Duodenal mucosa (tissue), 2 donors: Measurements from ENCODE around the gene DOK7.

Source experiments
- H3K27ac ChIP-seq: one replicate; pipeline ENCODE4 v1.7.0; 2013; ENCODE audit warnings: low read depth, low read length
- H3K27me3 ChIP-seq, 2 donors: one replicate each; pipeline ENCODE4 v1.7.0; 2013; ENCODE audit warnings: low read length in 2 of 2, control low read depth in 1 of 2; ENCODE audit not compliant: insufficient read depth in 2 of 2, control insufficient read depth in 1 of 2
- H3K36me3 ChIP-seq, 2 donors: one replicate each; pipeline ENCODE4 v1.7.0; 2013; ENCODE audit warnings: low read length in 2 of 2, control low read depth in 1 of 2; ENCODE audit not compliant: insufficient read depth in 2 of 2, control insufficient read depth in 1 of 2
- H3K4me1 ChIP-seq, 2 donors: one replicate each; pipeline ENCODE4 v1.7.0; 2013; ENCODE audit warnings: low read length in 2 of 2, control low read depth in 1 of 2; ENCODE audit not compliant: insufficient read depth in 2 of 2, control insufficient read depth in 1 of 2
- H3K4me3 ChIP-seq, 2 donors: one replicate each; pipeline ENCODE4 v1.7.0; 2013; ENCODE audit warnings: low read length in 2 of 2, low read depth in 1 of 2
- H3K9ac ChIP-seq, 2 donors: one replicate each; pipeline ENCODE4 v1.7.0; 2013; ENCODE audit warnings: low read length in 2 of 2, low read depth in 1 of 2
- H3K9me3 ChIP-seq, 2 donors: one replicate each; pipeline ENCODE4 v1.7.0; 2013; ENCODE audit warnings: low read length in 2 of 2, control low read depth in 1 of 2; ENCODE audit not compliant: control insufficient read depth in 1 of 2

Gene DOK7

DNA sequence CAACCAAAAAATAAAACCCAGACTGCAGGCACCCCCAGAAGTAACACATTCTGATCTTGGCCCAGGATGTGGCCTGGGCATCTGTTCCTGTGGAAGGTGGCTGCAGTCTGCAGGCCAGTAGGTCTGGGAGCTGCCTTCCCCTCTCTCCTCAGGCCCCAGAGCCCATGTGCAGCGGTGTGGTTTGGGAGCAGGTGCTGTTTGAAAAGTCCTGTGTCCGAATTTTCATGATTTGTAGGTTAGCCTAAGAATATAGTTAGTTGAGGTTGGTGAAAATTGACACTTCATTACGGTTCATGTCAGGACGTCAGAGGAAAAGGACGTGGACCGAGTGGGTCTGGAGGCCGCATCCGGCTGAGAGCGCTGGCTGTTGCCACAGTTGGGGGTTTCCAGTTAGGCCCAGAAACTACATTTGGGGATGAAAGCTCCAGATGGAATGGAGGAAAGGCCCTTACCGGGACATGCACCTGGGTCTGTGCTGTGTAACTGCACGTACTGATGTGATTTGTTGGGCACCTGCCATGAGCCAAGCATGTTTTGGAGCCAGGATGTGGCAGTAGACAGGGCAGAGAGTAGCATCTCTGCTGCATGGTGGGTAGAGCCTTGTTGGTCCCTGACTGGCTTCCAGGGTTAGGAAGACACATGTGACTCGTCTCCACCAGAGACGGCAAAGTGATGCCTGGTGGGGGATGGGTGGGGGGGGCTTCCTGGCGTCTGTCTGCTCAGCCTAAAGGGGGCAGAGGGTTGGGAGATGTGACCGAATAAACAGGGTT is 43.1 kb upstream of the DOK7 start:
- Histone ChIP-seq H3K9ac (no peak overlapping the region), H3K36me3 (peaks cover 0 to 38% of the 10 kb centered on the region in 2 donors), H3K27ac (no peak overlapping the region), H3K9me3 (no peaks in the 10 kb centered on the region), H3K4me1 (no peaks in the 10 kb centered on the region), H3K4me3 (no peak overlapping the region), H3K27me3 (no peaks in the 10 kb centered on the region)

DNA sequence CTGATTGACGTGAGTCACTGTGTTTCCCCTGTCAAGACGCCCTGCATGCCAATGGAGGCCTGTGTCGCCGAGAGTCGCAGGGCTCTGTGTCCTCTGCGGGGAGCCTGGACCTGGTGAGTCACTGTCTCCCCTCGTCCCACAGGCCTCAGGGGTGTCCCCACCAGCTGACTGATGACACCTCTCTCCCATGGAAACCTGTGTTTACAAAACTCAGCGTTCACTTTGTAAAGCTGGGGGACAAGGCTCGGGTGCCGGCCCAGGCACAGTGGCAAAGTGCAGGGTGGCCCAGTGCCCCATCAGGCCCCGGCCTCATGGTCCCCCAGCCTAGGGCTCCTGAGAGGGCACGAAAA is 42.5 kb upstream of the DOK7 start:
- Histone ChIP-seq H3K9ac (no peak overlapping the region), H3K27ac (no peak overlapping the region), H3K9me3 (no peaks in the 10 kb centered on the region), H3K4me1 (no peaks in the 10 kb centered on the region), H3K27me3 (no peaks in the 10 kb centered on the region), H3K36me3 (peaks cover 0 to 38% of the 10 kb centered on the region in 2 donors), H3K4me3 (no peak overlapping the region)

DNA sequence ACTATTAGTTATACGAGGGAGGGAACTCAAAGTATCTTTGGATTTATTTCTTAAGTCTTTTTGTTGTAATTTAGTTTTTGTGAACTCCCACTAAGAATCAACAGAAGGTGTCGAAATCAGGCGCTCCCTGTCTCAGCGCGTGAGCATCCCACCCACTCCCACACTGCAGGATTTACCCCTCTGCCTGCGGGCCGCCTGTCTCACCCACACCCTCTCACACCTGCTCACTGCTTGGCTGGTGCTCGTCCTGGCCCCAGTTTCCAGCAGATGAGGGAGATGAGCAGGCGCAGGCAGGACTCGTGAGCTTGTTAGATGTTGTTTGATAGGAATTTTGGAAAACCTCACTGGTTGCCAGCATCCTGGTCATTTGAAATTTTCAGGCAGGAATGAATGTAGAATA is 42.1 kb upstream of the DOK7 start:
- peaks cover 0 to 36% of the 10 kb centered on the region in 2 donors for H3K36me3 ChIP-seq
- H3K9ac ChIP-seq, result no peak overlapping the region
- H3K27ac ChIP-seq, result no peak overlapping the region
- H3K4me1 ChIP-seq, result no peaks in the 10 kb centered on the region
- H3K27me3 ChIP-seq, result no peaks in the 10 kb centered on the region
- no peaks in the 10 kb centered on the region for H3K9me3 ChIP-seq
- H3K4me3 ChIP-seq, result no peak overlapping the region

DNA sequence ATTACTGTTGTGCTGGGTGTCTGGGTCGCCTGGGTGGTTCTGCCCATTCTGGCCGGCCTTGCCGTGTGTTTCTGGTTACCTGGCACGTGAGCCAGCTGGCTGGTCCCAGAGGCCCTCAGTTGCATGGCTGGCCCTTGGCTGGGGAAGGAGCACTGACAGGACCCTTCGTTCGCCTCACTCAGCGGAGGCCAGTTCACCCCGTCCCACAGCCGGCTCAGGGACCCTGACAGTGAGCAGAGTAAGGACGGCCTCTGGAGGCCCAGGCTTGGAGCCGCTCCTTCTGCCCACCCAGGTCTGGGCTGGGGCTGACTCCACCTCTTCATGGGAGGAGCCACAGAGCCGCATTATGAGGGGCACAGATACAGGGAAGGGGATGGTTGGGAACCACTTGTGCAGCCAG is 41.6 kb upstream of the DOK7 start:
- H3K27ac ChIP-seq, result no peak overlapping the region
- H3K36me3 ChIP-seq, result peaks cover 0 to 31% of the 10 kb centered on the region in 2 donors
- H3K27me3 ChIP-seq, result no peaks in the 10 kb centered on the region
- no peaks in the 10 kb centered on the region for H3K4me1 ChIP-seq
- H3K9me3 ChIP-seq, result no peaks in the 10 kb centered on the region
- no peak overlapping the region for H3K9ac ChIP-seq
- H3K4me3 ChIP-seq, result no peak overlapping the region

DNA sequence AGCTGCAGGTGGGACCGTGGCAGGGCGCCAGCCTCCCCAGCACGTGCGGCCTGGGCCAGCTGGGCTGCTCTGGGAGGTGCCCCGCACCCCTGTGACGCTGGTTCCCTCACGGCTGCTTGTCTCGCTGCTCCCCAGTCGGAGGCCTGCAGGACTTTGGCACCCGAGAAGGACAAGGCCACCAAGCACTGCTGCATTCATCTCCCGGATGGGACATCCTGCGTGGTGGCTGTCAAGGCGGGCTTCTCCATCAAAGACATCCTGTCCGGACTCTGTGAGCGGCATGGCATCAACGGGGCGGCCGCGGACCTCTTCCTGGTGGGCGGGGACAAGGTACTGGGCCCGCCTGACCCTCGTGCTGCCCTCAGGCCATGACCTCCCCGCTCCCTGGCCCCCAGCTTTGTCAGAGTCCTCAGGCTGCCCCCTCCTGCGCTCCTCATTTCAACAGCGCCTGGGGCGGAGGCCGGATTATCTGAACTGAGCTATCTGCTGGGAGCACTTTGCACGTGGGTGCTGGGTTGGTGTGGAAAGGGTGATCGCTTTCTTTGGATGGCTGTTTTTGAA is 40.8 kb upstream of the DOK7 start:
- H3K9me3 ChIP-seq, result no peaks in the 10 kb centered on the region
- H3K9ac ChIP-seq, result no peak overlapping the region
- H3K27me3 ChIP-seq, result no peaks in the 10 kb centered on the region
- no peaks in the 10 kb centered on the region for H3K4me1 ChIP-seq
- no peak overlapping the region for H3K27ac ChIP-seq
- H3K4me3 ChIP-seq, result no peak overlapping the region
- H3K36me3 ChIP-seq, result peaks cover 0 to 23% of the 10 kb centered on the region in 2 donors

DNA sequence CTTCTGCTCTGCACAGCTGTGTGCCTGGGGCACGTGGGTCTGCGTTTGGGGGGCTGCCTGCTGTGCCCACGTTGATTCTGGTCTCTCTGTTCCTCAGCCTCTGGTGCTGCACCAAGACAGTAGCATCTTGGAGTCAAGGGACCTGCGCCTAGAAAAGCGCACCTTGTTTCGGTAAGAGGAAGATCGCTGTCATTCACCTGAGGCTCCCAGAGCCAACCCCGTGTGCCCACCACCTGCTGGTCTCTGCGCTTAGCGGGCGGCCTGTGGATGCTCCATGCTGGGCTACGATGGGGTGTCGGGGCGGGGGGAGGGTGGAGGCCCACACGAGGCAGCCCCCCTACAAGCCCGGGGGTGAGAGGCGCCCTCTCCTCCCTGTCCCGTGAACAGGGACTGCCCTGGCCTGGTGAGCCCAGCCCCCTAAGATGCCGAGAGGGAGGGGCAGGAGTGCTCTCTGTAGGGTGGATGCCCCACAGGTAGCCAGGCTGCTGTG is 40.3 kb upstream of the DOK7 start:
- H3K36me3 ChIP-seq, result peaks cover 0 to 18% of the 10 kb centered on the region in 2 donors
- H3K9me3 ChIP-seq, result no peaks in the 10 kb centered on the region
- no peak overlapping the region for H3K4me3 ChIP-seq
- H3K27ac ChIP-seq, result no peak overlapping the region
- H3K27me3 ChIP-seq, result no peaks in the 10 kb centered on the region
- H3K9ac ChIP-seq, result no peak overlapping the region
- no peaks in the 10 kb centered on the region for H3K4me1 ChIP-seq

DNA sequence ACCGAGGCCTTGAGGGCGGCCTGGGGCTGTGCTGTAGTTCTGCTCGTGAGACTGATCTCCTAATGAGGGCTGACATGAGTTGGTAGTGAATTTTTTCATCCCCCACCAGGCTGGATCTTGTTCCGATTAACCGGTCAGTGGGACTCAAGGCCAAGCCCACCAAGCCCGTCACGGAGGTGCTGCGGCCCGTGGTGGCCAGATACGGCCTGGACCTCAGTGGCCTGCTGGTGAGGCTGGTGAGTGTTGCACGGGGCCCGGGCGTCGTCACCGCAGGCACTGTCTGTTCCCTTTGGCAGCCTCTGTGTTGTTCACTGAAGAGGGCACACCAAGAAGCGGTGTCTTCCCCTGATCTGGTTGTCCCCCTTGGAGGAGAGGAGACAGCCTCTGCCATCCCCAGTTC is 39.7 kb upstream of the DOK7 start:
- Histone ChIP-seq H3K36me3 (peaks cover 0 to 18% of the 10 kb centered on the region in 2 donors), H3K27ac (no peak overlapping the region)

DNA sequence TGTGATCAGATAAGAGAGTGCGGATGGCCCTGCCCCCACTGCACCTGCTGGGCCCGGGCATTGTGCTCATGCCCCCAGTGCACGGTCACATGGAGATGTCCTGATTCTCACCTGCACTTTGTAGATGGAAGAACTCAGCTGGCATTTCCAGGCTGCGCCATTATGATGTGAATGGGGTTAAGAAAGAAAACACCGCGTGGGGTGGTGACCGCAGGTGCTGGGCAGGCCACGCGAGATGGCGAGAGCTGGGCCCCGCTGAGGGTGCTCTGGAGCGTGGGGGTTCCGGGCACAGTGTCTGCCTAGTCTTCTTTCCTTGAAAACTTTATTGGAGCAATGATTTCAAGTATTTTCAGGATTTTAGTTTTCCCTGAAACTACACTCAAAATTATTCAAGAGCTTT is 39.2 kb upstream of the DOK7 start:
- Histone ChIP-seq H3K36me3 (peaks cover 0 to 22% of the 10 kb centered on the region in 2 donors), H3K27me3 (no peaks in the 10 kb centered on the region), H3K9ac (no peak overlapping the region), H3K9me3 (no peaks in the 10 kb centered on the region), H3K27ac (no peak overlapping the region), H3K4me3 (no peak overlapping the region), H3K4me1 (no peaks in the 10 kb centered on the region)

More for the DNA sequence above, 39.7 kb upstream of the DOK7 start:
- H3K9ac ChIP-seq, result no peak overlapping the region
- no peaks in the 10 kb centered on the region for H3K9me3 ChIP-seq
- no peak overlapping the region for H3K4me3 ChIP-seq
- H3K4me1 ChIP-seq, result no peaks in the 10 kb centered on the region
- H3K27me3 ChIP-seq, result no peaks in the 10 kb centered on the region

DNA sequence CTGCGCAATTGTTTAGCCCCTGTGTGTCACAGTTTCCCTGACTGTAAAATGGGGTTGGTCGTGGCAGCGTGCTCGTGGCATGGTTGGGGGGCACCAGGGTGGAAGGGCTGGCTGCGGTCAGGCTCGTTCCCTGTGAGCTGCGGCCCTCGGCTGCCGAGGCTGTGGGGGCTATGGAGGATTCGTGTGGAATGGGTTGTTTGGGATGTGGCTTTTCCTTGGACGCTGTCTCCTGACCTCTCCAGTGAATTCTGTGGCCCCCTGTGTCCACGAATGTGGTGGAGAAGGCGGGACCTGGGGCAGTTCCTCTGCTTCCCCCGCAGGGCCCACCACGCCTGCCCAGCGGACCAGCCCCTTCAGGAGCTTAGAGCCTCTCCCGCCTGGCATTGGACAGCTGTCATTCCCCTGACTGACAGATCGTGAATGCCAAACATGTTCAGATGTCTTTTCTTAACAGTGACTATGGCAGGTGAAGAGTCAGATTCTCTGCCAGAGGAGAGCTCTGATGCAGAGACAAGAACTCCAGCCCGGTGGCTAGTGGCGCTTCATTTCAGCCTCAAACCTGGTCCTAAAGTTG is 38.5 kb upstream of the DOK7 start:
- no peak overlapping the region for H3K9ac ChIP-seq
- H3K36me3 ChIP-seq, result peaks cover 0 to 27% of the 10 kb centered on the region in 2 donors
- no peak overlapping the region for H3K4me3 ChIP-seq
- H3K27ac ChIP-seq, result no peak overlapping the region
- no peaks in the 10 kb centered on the region for H3K27me3 ChIP-seq
- H3K9me3 ChIP-seq, result no peaks in the 10 kb centered on the region
- H3K4me1 ChIP-seq, result no peaks in the 10 kb centered on the region

DNA sequence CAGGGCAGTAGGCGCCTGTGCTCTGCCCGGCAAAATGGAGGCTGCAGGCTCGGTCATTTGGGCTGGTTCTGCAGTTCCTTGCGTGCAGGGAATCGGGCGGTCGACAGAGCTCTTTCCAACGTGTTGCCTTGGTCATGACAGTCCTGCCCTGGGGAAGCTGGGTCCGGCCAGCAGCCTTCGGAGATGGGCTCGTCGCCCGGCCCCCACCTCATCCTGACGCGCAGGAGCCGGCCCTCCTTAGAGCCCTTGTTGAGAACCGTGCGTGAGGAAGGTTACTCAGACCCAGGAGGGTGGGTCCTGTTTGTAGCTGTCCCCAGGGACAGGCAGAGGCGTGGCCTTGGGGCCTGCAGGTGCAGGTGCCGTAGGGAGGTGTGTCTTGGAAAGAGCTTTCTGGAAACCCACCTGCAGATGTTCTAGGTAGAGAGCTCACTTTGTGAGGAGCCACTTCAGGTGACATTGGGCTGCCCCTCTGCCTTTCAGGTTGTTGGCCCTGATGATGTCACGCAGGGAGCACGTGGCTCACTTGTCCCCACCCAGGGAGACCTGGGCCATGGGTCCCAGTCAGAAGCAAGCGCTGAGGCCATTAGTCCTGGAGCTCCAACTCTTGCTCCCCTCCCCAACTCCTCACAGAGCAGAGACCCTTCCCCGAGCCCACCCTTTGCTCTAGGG is 36.5 kb upstream of the DOK7 start:
- Histone ChIP-seq H3K9me3 (no peaks in the 10 kb centered on the region), H3K36me3 (peaks cover 0 to 26% of the 10 kb centered on the region in 2 donors), H3K9ac (no peak overlapping the region)

More for the DNA sequence above, 36.5 kb upstream of the DOK7 start:
- no peak overlapping the region for H3K27ac ChIP-seq
- H3K4me1 ChIP-seq, result no peaks in the 10 kb centered on the region
- no peak overlapping the region for H3K4me3 ChIP-seq
- H3K27me3 ChIP-seq, result no peaks in the 10 kb centered on the region
